RWPE1 (cell line): ENCODE data around the gene RER1.
"Not testable (repeated sequence)": the region's sequence is repeated elsewhere in the genome, so short reads cannot be mapped to it uniquely, and the experiment has no call there.

Experiments
- CTCF ChIA-PET: fragments of 350-600 bp; sonication (Branson Sonifier 250); formaldehyde crosslinking; extraction: SDS; loops from one replicate; lab custom pipeline; 2021; lab: Yijun Ruan, JAX
- POLR2A ChIA-PET: fragments of 400-600 bp; formaldehyde crosslinking; extraction: SDS; loops from one replicate; lab custom pipeline; 2020; ENCODE audit warnings: antibody characterized with exemption; ENCODE audit not compliant: low non-redundant PET; lab: Yijun Ruan, JAX
- DNase-seq: peaks from one replicate; pipeline ENCODE4 v3.0.0; 2012; ENCODE audit warnings: low spot score
- H3K27ac ChIP-seq: fragments of 450-650 bp; 2 replicates; pipeline ENCODE4 v1.5.1; 2017
- CTCF ChIP-seq: fragments of 450-650 bp; conservative IDR thresholded peaks from 2 replicates; pipeline ENCODE4 v1.5.1; 2017; ENCODE audit warnings: low read depth, mild to moderate bottlenecking

Gene RER1

GRCh38 chr1:2437617-2438016 lies 46.0 kb downstream of the RER1 start:
- no peak for TF ChIP-seq CTCF
- CTCF ChIA-PET = no interaction called here
- no peak for DNase-seq
- POLR2A ChIA-PET = no interaction called here
- H3K27ac ChIP-seq = peak overlapping the region; percentile 51

- ChIA-PET POLR2A (no interaction called here), CTCF (no interaction called here)
- no peak for DNase-seq
- TF ChIP-seq CTCF = no peak
- peak overlapping the region; percentile 51 for H3K27ac ChIP-seq
Measured at GRCh38 chr1:2438038-2438437, 46.4 kb downstream of the RER1 start.

GRCh38 chr1:2438641-2439040 lies 47.0 kb downstream of the RER1 start:
- CTCF ChIA-PET = no interaction called here
- peak overlapping the region; percentile 51 for H3K27ac ChIP-seq
- DNase-seq = no peak
- POLR2A ChIA-PET = no interaction called here
- TF ChIP-seq CTCF = no peak

- CTCF ChIA-PET = no interaction called here
- POLR2A ChIA-PET = no interaction called here
- H3K27ac ChIP-seq = peak overlapping the region; percentile 51
- no peak for TF ChIP-seq CTCF
- DNase-seq = no peak
Measured at GRCh38 chr1:2439369-2439768, 47.7 kb downstream of the RER1 start.

- CTCF ChIA-PET, H3K27ac ChIP-seq, POLR2A ChIA-PET, DNase-seq: not testable (repeated sequence)
Measured at GRCh38 chr1:2440346-2440745, 48.7 kb downstream of the RER1 start.

GRCh38 chr1:2441746-2442145 lies 50.1 kb downstream of the RER1 start:
- CTCF ChIA-PET = interaction anchor here (0.9 kb wide), 1 partner anchor 14 kb away, joined by 3 read pairs; no protein-coding TSS in a partner anchor
- DNase-seq = no peak
- POLR2A ChIA-PET = no interaction called here
- TF ChIP-seq CTCF = no peak
- H3K27ac ChIP-seq = peak overlapping the region; percentile 49

GRCh38 chr1:2442661-2443060 lies 51.0 kb downstream of the RER1 start:
- POLR2A ChIA-PET = no interaction called here
- no peak for TF ChIP-seq CTCF
- H3K27ac ChIP-seq = peak overlapping the region; percentile 49
- DNase-seq = no peak
- CTCF ChIA-PET = interaction anchor here (0.7 kb wide), 1 partner anchor 720 kb away, joined by 3 read pairs; no protein-coding TSS in a partner anchor
